A673 (cell line): ENCODE measurements around the gene SFTPB. TPM values are rescaled to one million over a fixed set of nuclear protein-coding genes. Genes with fewer than 3 reads are reported as not detected.

Experiments used
- BruUV-seq: library from RNA; stranded (reverse); fragments of 400-500 nt; replicated peaks from 2 replicates; lab custom pipeline; 2021; lab: Mats Ljungman, UMichigan
- CTCF ChIA-PET: fragments of 300-600 bp; sonication (Branson Sonifier 250); formaldehyde crosslinking; loops from one replicate; lab custom pipeline; 2022; ENCODE audit warnings: antibody characterized with exemption; lab: Charles Lee
- POLR2A ChIA-PET: fragments of 300-600 bp; sonication (Branson Sonifier 250); formaldehyde crosslinking; loops from one replicate; lab custom pipeline; 2022; ENCODE audit warnings: antibody characterized with exemption; ENCODE audit not compliant: low non-redundant PET; lab: Charles Lee
- DNase-seq: peaks from one replicate; pipeline ENCODE4 v3.0.0-alpha.2; 2015; ENCODE audit warnings: low spot score
- H3K27ac ChIP-seq: fragments of 200-600 bp; sonication (generic); 2 replicates; pipeline ENCODE4 v1.5.1; 2016; ENCODE audit warnings: mixed run types, low read depth, mild to moderate bottlenecking, mixed read lengths, antibody characterized with exemption, low read length; ENCODE audit not compliant: poor library complexity, severe bottlenecking
- H3K27me3 ChIP-seq: fragments of 200-600 bp; sonication (generic); replicated peaks from 2 replicates; pipeline ENCODE4 v1.6.1; 2017; ENCODE audit warnings: mixed run types, low read depth, mild to moderate bottlenecking, mixed read lengths, antibody characterized with exemption, low read length; ENCODE audit not compliant: insufficient read depth, poor library complexity
- H3K36me3 ChIP-seq: fragments of 200-600 bp; sonication (generic); 2 replicates; pipeline ENCODE4 v1.6.1; 2016; ENCODE audit warnings: mixed run types, mild to moderate bottlenecking, mixed read lengths, antibody characterized with exemption, low read length; ENCODE audit not compliant: insufficient read depth, poor library complexity, severe bottlenecking
- H3K4me1 ChIP-seq: fragments of 200-600 bp; sonication (generic); 2 replicates; pipeline ENCODE4 v1.6.1; 2017; ENCODE audit warnings: mixed run types, mild to moderate bottlenecking, mixed read lengths, antibody characterized with exemption, low read length; ENCODE audit not compliant: insufficient read depth, poor library complexity, severe bottlenecking
- H3K4me3 ChIP-seq: fragments of 200-600 bp; sonication (generic); 2 replicates; pipeline ENCODE4 v1.5.1; 2016; ENCODE audit warnings: low read depth, mixed run types, mild to moderate bottlenecking, mixed read lengths, low read length; ENCODE audit not compliant: poor library complexity, severe bottlenecking
- H3K9me3 ChIP-seq: fragments of 200-600 bp; sonication (generic); 2 replicates; pipeline ENCODE4 v1.6.1; 2016; ENCODE audit warnings: mixed run types, low read depth, mild to moderate bottlenecking, mixed read lengths, antibody characterized with exemption, low read length; ENCODE audit not compliant: poor library complexity, severe bottlenecking
- EZH2 ChIP-seq: fragments of 200-600 bp; sonication (generic); IDR thresholded peaks from 2 replicates; pipeline ENCODE4 v1.6.1; 2017; ENCODE audit warnings: borderline replicate concordance, low read depth, mild to moderate bottlenecking, mixed read lengths, antibody characterized with exemption, low read length; ENCODE audit not compliant: poor library complexity, severe bottlenecking
- intact Hi-C: fragments of 100-400 bp; cut with micrococcal nuclease; formaldehyde crosslinking; loops from one replicate; pipeline ENCODE4 v1.10.0; 2022; ENCODE audit not compliant: unreplicated experiment
- total RNA-seq: library from RNA; stranded (reverse); gene quantifications from 2 replicates; pipeline ENCODE4 v1.2.3, GENCODE V29; 2021
- TF ChIP-seq, protein P1 (sequence below): fragments of 300-800, 200-600 bp; sonication (generic); conservative IDR thresholded peaks from 2 replicates; pipeline ENCODE4 v1.5.1; 2017; ENCODE audit warnings: low read depth, mild to moderate bottlenecking, antibody characterized with exemption, low read length, moderate library complexity, mixed read lengths

Gene SFTPB
- total RNA-seq, 1 experiment from 2014 or later, result not detected

DNA sequence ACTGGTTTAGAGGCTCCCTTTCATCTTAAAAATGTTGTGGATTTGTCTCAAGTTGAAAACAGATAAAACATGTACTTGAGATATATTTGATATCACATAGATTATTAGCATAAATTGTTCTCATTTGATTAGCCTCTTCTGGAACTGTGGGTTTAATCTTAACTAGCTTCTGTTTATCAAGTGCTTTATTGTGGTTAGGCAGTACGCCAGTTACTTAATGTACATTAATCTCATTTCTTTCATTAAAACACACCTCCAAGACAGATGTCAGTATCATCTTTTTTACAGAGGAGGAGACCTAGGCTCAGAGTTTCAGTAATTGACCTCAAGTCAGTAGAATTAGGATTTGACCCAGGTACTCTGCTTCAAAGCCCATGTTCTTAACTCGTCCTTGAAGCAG, 21.8 kb downstream of the SFTPB start:
- H3K4me3 ChIP-seq, result no peak overlapping the region
- H3K27ac ChIP-seq, result no peak overlapping the region
- no peaks in the 10 kb centered on the region for H3K27me3 ChIP-seq
- ChIA-PET CTCF (no interaction called here), POLR2A (no interaction called here)
- H3K36me3 ChIP-seq, result peaks cover 88% of the 10 kb centered on the region
- TF ChIP-seq EZH2, result no peak
- TF ChIP-seq, protein P1, sequence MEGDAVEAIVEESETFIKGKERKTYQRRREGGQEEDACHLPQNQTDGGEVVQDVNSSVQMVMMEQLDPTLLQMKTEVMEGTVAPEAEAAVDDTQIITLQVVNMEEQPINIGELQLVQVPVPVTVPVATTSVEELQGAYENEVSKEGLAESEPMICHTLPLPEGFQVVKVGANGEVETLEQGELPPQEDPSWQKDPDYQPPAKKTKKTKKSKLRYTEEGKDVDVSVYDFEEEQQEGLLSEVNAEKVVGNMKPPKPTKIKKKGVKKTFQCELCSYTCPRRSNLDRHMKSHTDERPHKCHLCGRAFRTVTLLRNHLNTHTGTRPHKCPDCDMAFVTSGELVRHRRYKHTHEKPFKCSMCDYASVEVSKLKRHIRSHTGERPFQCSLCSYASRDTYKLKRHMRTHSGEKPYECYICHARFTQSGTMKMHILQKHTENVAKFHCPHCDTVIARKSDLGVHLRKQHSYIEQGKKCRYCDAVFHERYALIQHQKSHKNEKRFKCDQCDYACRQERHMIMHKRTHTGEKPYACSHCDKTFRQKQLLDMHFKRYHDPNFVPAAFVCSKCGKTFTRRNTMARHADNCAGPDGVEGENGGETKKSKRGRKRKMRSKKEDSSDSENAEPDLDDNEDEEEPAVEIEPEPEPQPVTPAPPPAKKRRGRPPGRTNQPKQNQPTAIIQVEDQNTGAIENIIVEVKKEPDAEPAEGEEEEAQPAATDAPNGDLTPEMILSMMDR, result no peak
- no peaks in the 10 kb centered on the region for H3K4me1 ChIP-seq
- intact Hi-C loops, result loop anchor here (5.0 to 10.0 kb wide), 2 partner anchors 166 to 479 kb away; no protein-coding TSS in a partner anchor
- no peaks in the 10 kb centered on the region for H3K9me3 ChIP-seq
- BruUV-seq, result no TSS peak
- DNase-seq, result no peak

DNA sequence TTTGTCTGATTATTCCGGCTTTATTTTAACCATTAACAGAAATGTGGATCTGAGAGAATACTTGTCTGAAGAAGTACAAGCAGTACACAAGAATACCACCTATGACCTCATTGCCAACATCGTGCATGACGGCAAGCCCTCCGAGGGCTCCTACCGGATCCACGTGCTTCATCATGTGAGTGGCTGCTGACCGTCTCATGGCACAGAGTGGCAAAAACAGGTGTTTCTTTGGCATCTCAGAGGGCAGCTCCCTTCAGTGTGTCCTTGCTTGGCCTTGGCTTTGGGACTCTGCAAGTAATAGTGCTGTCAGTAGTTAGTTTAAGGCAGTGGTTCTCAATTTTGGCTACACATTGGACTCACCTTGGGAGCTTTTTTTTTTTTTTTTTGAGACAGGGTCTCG, 23.1 kb downstream of the SFTPB start:
- CTCF ChIA-PET, result no interaction called here
- intact Hi-C loops, result loop anchor here (5.0 to 10.0 kb wide), 2 partner anchors 167 to 480 kb away; no protein-coding TSS in a partner anchor
- H3K4me1 ChIP-seq, result no peaks in the 10 kb centered on the region
- BruUV-seq, result no TSS peak
- no peak overlapping the region for H3K4me3 ChIP-seq
- no peaks in the 10 kb centered on the region for H3K9me3 ChIP-seq
- peaks cover 94% of the 10 kb centered on the region for H3K36me3 ChIP-seq
- no peaks in the 10 kb centered on the region for H3K27me3 ChIP-seq
- TF ChIP-seq, protein P1, result no peak
- no peak for TF ChIP-seq EZH2
- no peak for DNase-seq
- POLR2A ChIA-PET, result no interaction called here
- H3K27ac ChIP-seq, result no peak overlapping the region

GRCh38 chr2:85642725-85643124, 25.3 kb downstream of the SFTPB start:
- no peak for DNase-seq
- Histone ChIP-seq H3K4me3 (no peak overlapping the region), H3K27ac (no peak overlapping the region), H3K36me3 (peaks cover 94% of the 10 kb centered on the region), H3K9me3 (no peaks in the 10 kb centered on the region), H3K4me1 (no peaks in the 10 kb centered on the region), H3K27me3 (no peaks in the 10 kb centered on the region)
- CTCF ChIA-PET, result no interaction called here
- intact Hi-C loops, result loop anchor here (10.0 kb wide), 1 partner anchor 482 kb away; no protein-coding TSS in a partner anchor
- no peak for TF ChIP-seq EZH2
- TF ChIP-seq, protein P1, result no peak
- BruUV-seq, result no TSS peak
- POLR2A ChIA-PET, result no interaction called here
